Central memory CD8-positive, alpha-beta T cell (primary cell): ENCODE results near the gene ABCC8.

Source experiments
- ATAC-seq: fragments of 150-1000 bp; cut with Tn5 transposase; replicated peaks from 2 replicates; pipeline ENCODE4 v1.10.0; 2022; ENCODE audit warnings: mild to moderate bottlenecking, moderate FRiP score, moderate number of reproducible peaks; ENCODE audit not compliant: poor library complexity, severe bottlenecking; ENCODE audit errors: extremely low read depth
- DNase-seq, 2 donors: peaks; one replicate each; pipeline ENCODE4 v3.0.0; 2021; ENCODE audit warnings: low spot score in 2 of 2
- H3K27ac Mint-ChIP-seq: one replicate; pipeline ENCODE4 v1.8.0; 2022; ENCODE audit warnings: low read depth, mild to moderate bottlenecking, moderate library complexity, mixed read lengths
- H3K27me3 Mint-ChIP-seq: one replicate; pipeline ENCODE4 v1.8.0; 2022; ENCODE audit warnings: mixed read lengths
- H3K36me3 Mint-ChIP-seq: one replicate; pipeline ENCODE4 v1.8.0; 2022; ENCODE audit warnings: mild to moderate bottlenecking, moderate library complexity, mixed read lengths; ENCODE audit not compliant: insufficient read depth
- H3K4me1 Mint-ChIP-seq: one replicate; pipeline ENCODE4 v1.8.0; 2022; ENCODE audit warnings: mixed read lengths
- H3K4me3 Mint-ChIP-seq: one replicate; pipeline ENCODE4 v1.8.0; 2022; ENCODE audit warnings: mild to moderate bottlenecking, moderate library complexity, mixed read lengths
- H3K9me3 Mint-ChIP-seq: one replicate; pipeline ENCODE4 v1.8.0; 2022; ENCODE audit warnings: mixed read lengths

The ABCC8 gene

DNA sequence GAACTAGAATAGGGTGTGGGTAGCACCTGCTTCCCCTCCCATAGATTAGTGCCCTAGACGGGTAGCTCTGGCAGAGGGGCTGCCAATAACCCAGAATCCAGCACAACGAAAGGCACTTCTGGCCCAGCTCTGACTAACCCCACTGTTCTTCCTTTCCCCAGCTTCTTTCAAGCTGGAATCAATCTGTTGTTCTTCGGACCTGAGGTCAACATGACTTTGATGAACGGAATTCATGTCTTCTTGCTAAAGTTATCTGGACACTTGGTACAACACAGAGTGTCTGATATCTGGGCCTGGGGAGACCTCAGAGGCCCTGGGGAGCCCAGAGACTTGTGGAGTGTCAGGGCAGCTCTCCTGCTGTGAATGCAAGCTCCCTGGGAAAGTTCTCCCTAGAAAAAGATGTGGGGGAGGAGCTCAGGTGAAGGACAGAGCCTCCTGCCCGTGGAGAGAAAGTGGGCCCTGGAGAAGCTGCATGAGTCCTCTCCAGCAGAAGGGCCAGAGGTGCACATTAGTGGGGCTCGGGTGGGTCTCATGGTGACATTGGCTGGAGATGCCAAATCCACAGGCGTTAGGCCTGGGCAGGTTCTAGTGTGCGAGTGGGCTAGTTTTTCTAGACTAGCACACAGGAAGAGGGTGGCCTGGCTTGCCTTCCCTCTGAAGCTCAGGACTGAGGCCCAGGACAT lies 94.5 kb downstream of the ABCC8 start:
- Mint-ChIP-seq H3K27ac (no peak overlapping the region), H3K9me3 (no peaks in the 10 kb centered on the region), H3K27me3 (no peaks in the 10 kb centered on the region), H3K4me1 (no peaks in the 10 kb centered on the region), H3K4me3 (no peak overlapping the region), H3K36me3 (no peaks in the 10 kb centered on the region)
- DNase-seq (no peak), ATAC-seq (no peak)

DNA sequence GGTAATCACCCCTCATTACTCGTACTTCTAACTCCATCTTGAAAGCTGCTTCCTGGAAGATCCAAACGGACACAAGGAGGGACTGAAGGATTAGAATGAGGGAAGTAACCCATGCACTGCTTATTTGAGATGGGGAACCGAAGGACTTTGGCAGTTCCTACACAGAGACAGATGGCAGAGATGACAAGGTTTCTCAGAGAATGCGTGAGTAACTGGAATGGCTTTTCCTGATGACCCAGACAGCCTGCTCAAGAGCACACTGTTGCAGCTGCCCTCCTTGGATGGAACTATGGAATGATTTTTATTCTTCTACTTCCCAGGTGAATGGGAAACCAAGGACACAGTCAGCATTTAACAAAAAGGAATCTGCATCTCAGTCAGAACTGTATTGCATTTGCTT lies 95.5 kb downstream of the ABCC8 start:
- no peak for ATAC-seq
- H3K9me3 Mint-ChIP-seq = no peaks in the 10 kb centered on the region
- no peak overlapping the region for H3K27ac Mint-ChIP-seq
- no peaks in the 10 kb centered on the region for H3K27me3 Mint-ChIP-seq
- no peak for DNase-seq
- H3K4me3 Mint-ChIP-seq = no peak overlapping the region
- H3K36me3 Mint-ChIP-seq = no peaks in the 10 kb centered on the region
- no peaks in the 10 kb centered on the region for H3K4me1 Mint-ChIP-seq

DNA sequence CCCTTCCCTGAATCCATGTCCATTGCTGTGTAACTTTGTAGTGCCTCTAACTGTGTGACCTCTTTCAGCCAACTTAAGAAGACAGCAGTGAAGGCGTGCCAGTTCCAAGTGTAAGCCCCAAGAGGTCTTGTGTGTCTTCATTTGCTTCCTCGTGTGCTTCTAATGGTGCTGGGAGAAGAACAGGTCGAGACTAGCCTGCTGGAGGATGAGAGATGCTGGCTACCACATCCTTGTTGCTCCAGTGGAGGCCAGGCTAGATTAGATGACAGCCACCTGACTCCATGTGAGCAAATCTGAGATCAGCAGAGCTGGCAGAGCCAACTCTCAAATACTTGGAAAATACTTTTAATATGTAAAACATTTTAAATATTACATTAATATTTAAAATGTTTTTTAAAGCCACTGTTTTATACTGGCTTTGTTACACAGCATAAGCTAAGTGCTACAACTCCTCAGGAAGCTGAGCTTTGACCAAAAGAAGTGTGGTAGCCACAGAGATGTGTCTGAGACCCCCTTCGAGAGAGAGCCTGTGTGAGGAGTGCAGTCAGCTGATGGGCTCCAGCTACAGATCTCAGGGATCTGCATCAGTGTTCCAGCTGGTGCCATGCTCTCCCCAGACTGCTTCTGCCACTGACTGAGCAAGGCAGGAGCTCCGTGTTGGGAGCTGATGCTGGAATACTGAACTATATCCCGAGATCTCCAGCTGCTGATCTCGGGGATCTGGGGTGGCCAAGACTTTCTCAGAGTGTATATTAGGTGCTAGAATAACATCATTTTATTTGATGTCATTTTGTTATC lies 97.1 kb downstream of the ABCC8 start:
- no peak for ATAC-seq
- H3K4me3 Mint-ChIP-seq = no peak overlapping the region
- H3K27me3 Mint-ChIP-seq = no peaks in the 10 kb centered on the region
- no peak for DNase-seq
- no peaks in the 10 kb centered on the region for H3K4me1 Mint-ChIP-seq
- H3K36me3 Mint-ChIP-seq = no peaks in the 10 kb centered on the region
- no peak overlapping the region for H3K27ac Mint-ChIP-seq
- no peaks in the 10 kb centered on the region for H3K9me3 Mint-ChIP-seq

- Mint-ChIP-seq H3K9me3 (no peaks in the 10 kb centered on the region), H3K36me3 (no peaks in the 10 kb centered on the region), H3K27me3 (no peaks in the 10 kb centered on the region), H3K4me1 (no peaks in the 10 kb centered on the region), H3K4me3 (no peak overlapping the region), H3K27ac (no peak overlapping the region)
- DNase-seq (no peak), ATAC-seq (no peak)
Observed at GRCh38 chr11:17378655-17379054, 98.0 kb downstream of the ABCC8 start.

GRCh38 chr11:17376493-17376892 lies 100.2 kb downstream of the ABCC8 start:
- no peak for DNase-seq
- H3K27ac Mint-ChIP-seq = no peak overlapping the region
- H3K27me3 Mint-ChIP-seq = no peaks in the 10 kb centered on the region
- ATAC-seq = no peak
- peaks cover 10% of the 10 kb centered on the region for H3K9me3 Mint-ChIP-seq
- H3K4me3 Mint-ChIP-seq = no peak overlapping the region
- no peaks in the 10 kb centered on the region for H3K4me1 Mint-ChIP-seq
- no peaks in the 10 kb centered on the region for H3K36me3 Mint-ChIP-seq

GRCh38 chr11:17375547-17375946 lies 101.1 kb downstream of the ABCC8 start:
- H3K4me3 Mint-ChIP-seq = no peak overlapping the region

DNA sequence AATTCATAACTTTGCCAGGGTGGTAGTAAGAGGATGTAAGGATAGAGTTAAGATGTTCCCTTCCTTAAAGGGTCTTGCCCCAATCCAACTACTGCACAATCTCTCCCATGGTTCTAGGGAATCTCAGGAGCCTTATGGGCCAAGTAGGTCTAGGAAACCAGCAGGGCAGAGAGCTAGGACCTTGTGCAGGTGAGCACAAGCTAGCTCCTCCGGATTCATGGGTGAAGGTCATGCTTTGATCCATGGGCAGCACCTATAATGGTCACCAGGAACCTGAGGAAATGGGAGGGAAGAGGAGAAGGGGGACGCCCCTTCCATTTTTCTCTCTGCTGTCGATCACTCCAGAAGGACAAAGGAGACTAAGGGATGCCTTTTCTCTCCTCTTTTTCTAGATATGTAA lies 105.0 kb downstream of the ABCC8 start:
- ATAC-seq = no peak
- Mint-ChIP-seq H3K4me1 (no peaks in the 10 kb centered on the region), H3K27me3 (no peaks in the 10 kb centered on the region), H3K36me3 (peaks cover 5% of the 10 kb centered on the region), H3K9me3 (peaks cover 24% of the 10 kb centered on the region), H3K27ac (no peak overlapping the region), H3K4me3 (no peak overlapping the region)
- DNase-seq = no peak

More at GRCh38 chr11:17375547-17375946, 101.1 kb downstream of the ABCC8 start:
- Mint-ChIP-seq H3K9me3 (peaks cover 19% of the 10 kb centered on the region), H3K4me1 (no peaks in the 10 kb centered on the region), H3K36me3 (no peaks in the 10 kb centered on the region), H3K27me3 (no peaks in the 10 kb centered on the region), H3K27ac (no peak overlapping the region)
- no peak for ATAC-seq
- no peak for DNase-seq

GRCh38 chr11:17369684-17370243 lies 106.9 kb downstream of the ABCC8 start:
- Mint-ChIP-seq H3K27ac (no peak overlapping the region), H3K36me3 (peaks cover 5% of the 10 kb centered on the region), H3K4me3 (no peak overlapping the region), H3K27me3 (no peaks in the 10 kb centered on the region), H3K4me1 (no peaks in the 10 kb centered on the region), H3K9me3 (peaks cover 24% of the 10 kb centered on the region)
- no peak for ATAC-seq
- DNase-seq = no peak

GRCh38 chr11:17369094-17369493 lies 107.6 kb downstream of the ABCC8 start:
- no peak for DNase-seq
- peaks cover 5% of the 10 kb centered on the region for H3K36me3 Mint-ChIP-seq
- no peak for ATAC-seq
- peaks cover 24% of the 10 kb centered on the region for H3K9me3 Mint-ChIP-seq
- no peak overlapping the region for H3K4me3 Mint-ChIP-seq
- no peak overlapping the region for H3K27ac Mint-ChIP-seq
- H3K27me3 Mint-ChIP-seq = no peaks in the 10 kb centered on the region
- no peaks in the 10 kb centered on the region for H3K4me1 Mint-ChIP-seq

DNA sequence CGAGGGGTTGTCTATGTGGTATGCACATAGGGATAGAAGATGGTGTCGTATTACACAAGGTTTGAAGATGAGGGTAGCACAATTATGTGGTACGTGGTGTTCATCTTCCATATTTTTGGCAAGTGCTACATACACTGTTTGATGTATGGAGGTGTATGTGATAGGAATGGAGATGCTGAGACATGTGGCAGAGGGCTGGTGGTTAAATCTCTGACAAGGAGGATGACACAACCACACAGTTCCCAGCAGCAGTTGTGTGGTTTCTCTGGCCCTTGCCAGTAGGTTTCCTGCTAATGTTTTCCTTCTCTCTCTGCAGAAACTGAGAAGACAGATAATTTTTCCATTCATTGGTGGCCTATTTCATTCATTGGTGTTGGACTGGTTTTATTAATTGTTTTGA lies 108.1 kb downstream of the ABCC8 start:
- no peak overlapping the region for H3K4me3 Mint-ChIP-seq
- no peaks in the 10 kb centered on the region for H3K27me3 Mint-ChIP-seq
- no peak for DNase-seq
- H3K36me3 Mint-ChIP-seq = peaks cover 5% of the 10 kb centered on the region
- H3K4me1 Mint-ChIP-seq = peaks cover 2% of the 10 kb centered on the region
- peaks cover 24% of the 10 kb centered on the region for H3K9me3 Mint-ChIP-seq
- no peak overlapping the region for H3K27ac Mint-ChIP-seq
- no peak for ATAC-seq

DNA sequence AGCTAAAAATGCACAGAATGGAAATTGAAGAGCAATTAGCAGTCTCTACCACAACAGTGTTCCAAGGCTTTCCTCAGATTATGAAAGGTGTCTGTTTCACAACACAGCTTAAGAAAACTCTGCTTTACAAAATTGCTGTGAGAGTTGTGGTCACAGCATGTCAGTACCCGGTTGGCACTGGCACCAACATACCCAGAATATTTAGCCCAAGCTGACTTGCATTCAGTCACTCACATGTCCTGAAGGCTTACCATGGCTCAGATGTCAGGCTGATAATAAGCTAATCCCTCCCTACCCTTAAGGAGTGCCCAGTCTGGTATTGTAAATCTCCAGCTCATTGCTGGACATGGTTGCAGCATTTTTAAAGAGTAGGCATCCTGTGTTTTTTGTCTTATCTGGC lies 110.2 kb downstream of the ABCC8 start:
- H3K4me1 Mint-ChIP-seq = peaks cover 4% of the 10 kb centered on the region
- DNase-seq = no peak
- no peak for ATAC-seq
- H3K9me3 Mint-ChIP-seq = peaks cover 14% of the 10 kb centered on the region
- H3K36me3 Mint-ChIP-seq = peaks cover 5% of the 10 kb centered on the region
- H3K4me3 Mint-ChIP-seq = no peak overlapping the region
- H3K27ac Mint-ChIP-seq = no peak overlapping the region
- no peaks in the 10 kb centered on the region for H3K27me3 Mint-ChIP-seq

GRCh38 chr11:17354601-17354991 lies 122.0 kb downstream of the ABCC8 start:
- no peaks in the 10 kb centered on the region for H3K27me3 Mint-ChIP-seq

More at GRCh38 chr11:17354601-17354991, 122.0 kb downstream of the ABCC8 start:
- Mint-ChIP-seq H3K36me3 (peaks cover 16% of the 10 kb centered on the region), H3K9me3 (no peaks in the 10 kb centered on the region), H3K4me3 (peak overlapping the region; percentile 88), H3K4me1 (peaks cover 34% of the 10 kb centered on the region), H3K27ac (peak overlapping the region; percentile 96)
- ATAC-seq (no peak), DNase-seq (peak; percentile 27 to 48)
